GM18951 (cell line): ENCODE results near the gene ABO.
"Not testable (repeated sequence)": the region's sequence is repeated elsewhere in the genome, so short reads cannot be mapped to it uniquely, and the experiment has no call there.

Experiments
- POLR2A ChIP-seq: IDR thresholded peaks from 4 replicates; pipeline ENCODE4 v1.6.1; 2011; ENCODE audit warnings: mild to moderate bottlenecking; ENCODE audit not compliant: insufficient read length, insufficient read depth; ENCODE audit errors: extremely low read depth
- in situ Hi-C: fragments of 300-500 bp; cut with MboI; formaldehyde crosslinking; loops from one replicate; pipeline ENCODE4 v1.12.0; 2022; ENCODE audit warnings: low sequenced_read_pairs, mixed read lengths, inconsistent platforms; ENCODE audit not compliant: unreplicated experiment

Gene ABO

GRCh38 chr9:133207540-133208170 lies 67.3 kb downstream of the ABO start:
- TF ChIP-seq POLR2A: no peak
- in situ Hi-C loops: no loop called here

GRCh38 chr9:133207021-133207531 lies 67.9 kb downstream of the ABO start:
- TF ChIP-seq POLR2A: no peak

GRCh38 chr9:133205996-133206931 lies 68.7 kb downstream of the ABO start:
- in situ Hi-C loops: no loop called here
- TF ChIP-seq POLR2A: no peak

More at GRCh38 chr9:133207021-133207531, 67.9 kb downstream of the ABO start:
- in situ Hi-C loops: no loop called here

- in situ Hi-C loops: not testable (repeated sequence)
Observed at GRCh38 chr9:133205481-133205887, 69.5 kb downstream of the ABO start.
